Neural progenitor cell (in vitro differentiated cells): ENCODE data around the gene MGMT. TPM values are rescaled to one million over a fixed set of nuclear protein-coding genes. Genes with fewer than 3 reads are reported as not detected.

Experiments
- DNase-seq: peaks from one replicate; pipeline ENCODE4 v3.0.0-alpha.2; 2016; ENCODE audit warnings: low spot score
- H2AFZ ChIP-seq: fragments of 200-600 bp; sonication (generic); replicated peaks from 2 replicates; pipeline ENCODE4 v1.6.1; 2016; ENCODE audit warnings: antibody characterized with exemption
- H3F3A ChIP-seq: fragments of 200-600 bp; sonication (generic); 2 replicates; pipeline ENCODE4 v1.6.1; 2016; ENCODE audit warnings: antibody characterized with exemption, low read depth
- H3K27ac ChIP-seq: fragments of 200-600 bp; sonication (generic); 2 replicates; pipeline ENCODE4 v1.5.1; 2016; ENCODE audit warnings: mild to moderate bottlenecking
- H3K27me3 ChIP-seq: fragments of 200-600 bp; sonication (generic); 2 replicates; pipeline ENCODE4 v1.6.1; 2016; ENCODE audit warnings: mild to moderate bottlenecking, moderate library complexity
- H3K36me3 ChIP-seq: fragments of 200-600 bp; sonication (generic); 2 replicates; pipeline ENCODE4 v1.5.1; 2016
- H3K4me1 ChIP-seq: fragments of 200-600 bp; sonication (generic); 2 replicates; pipeline ENCODE4 v1.6.1; 2016; ENCODE audit warnings: mixed run types
- H3K4me2 ChIP-seq: fragments of 200-600 bp; sonication (generic); 2 replicates; pipeline ENCODE4 v1.6.1; 2016
- H3K4me3 ChIP-seq: fragments of 200-600 bp; sonication (generic); 2 replicates; pipeline ENCODE4 v1.5.1; 2016
- H3K79me2 ChIP-seq: fragments of 200-600 bp; sonication (generic); 2 replicates; pipeline ENCODE4 v1.6.1; 2016; ENCODE audit warnings: low read depth
- H3K9ac ChIP-seq: fragments of 200-600 bp; sonication (generic); 2 replicates; pipeline ENCODE4 v1.6.1; 2016
- H3K9me3 ChIP-seq: fragments of 200-600 bp; sonication (generic); 2 replicates; pipeline ENCODE4 v1.5.1; 2016; ENCODE audit warnings: low read depth
- H4K20me1 ChIP-seq: fragments of 200-600 bp; sonication (generic); 2 replicates; pipeline ENCODE4 v1.6.1; 2016; ENCODE audit warnings: low read depth
- H3K27ac Mint-ChIP-seq: 3 replicates; pipeline ENCODE4 v1.8.0; 2021; ENCODE audit warnings: mixed read lengths
- H3K27me3 Mint-ChIP-seq: 2 replicates; pipeline ENCODE4 v1.8.0; 2022; ENCODE audit warnings: low read depth, mild to moderate bottlenecking, inconsistent platforms, moderate library complexity, mixed read lengths; ENCODE audit not compliant: insufficient read depth
- H3K36me3 Mint-ChIP-seq: 3 replicates; pipeline ENCODE4 v1.8.0; 2021; ENCODE audit warnings: mixed read lengths
- H3K4me1 Mint-ChIP-seq: 3 replicates; pipeline ENCODE4 v1.8.0; 2021; ENCODE audit warnings: mixed read lengths
- H3K4me3 Mint-ChIP-seq: 3 replicates; pipeline ENCODE4 v1.8.0; 2021; ENCODE audit warnings: mild to moderate bottlenecking, moderate library complexity, mixed read lengths
- H3K9me3 Mint-ChIP-seq: 3 replicates; pipeline ENCODE4 v1.8.0; 2020; ENCODE audit warnings: mixed read lengths
- EZH2 ChIP-seq: fragments of 200-600 bp; sonication (generic); IDR thresholded peaks from 2 replicates; pipeline ENCODE4 v1.6.1; 2017; ENCODE audit warnings: antibody characterized with exemption, mild to moderate bottlenecking, moderate library complexity
- EZH2phosphoT487 ChIP-seq: fragments of 200-600 bp; sonication (generic); IDR thresholded peaks from 2 replicates; pipeline ENCODE4 v1.6.1; 2017; ENCODE audit warnings: antibody characterized with exemption
- total RNA-seq: library from RNA; depleted of rRNA; stranded (reverse); fragments of >200 nt; gene quantifications from 2 replicates; pipeline ENCODE4 v1.2.3, GENCODE V29; 2015; ENCODE audit warnings: low replicate concordance
- TF ChIP-seq, protein P1 (sequence below): fragments of 200-600 bp; sonication (generic); IDR thresholded peaks from 2 replicates; pipeline ENCODE4 v1.5.1; 2017; ENCODE audit warnings: antibody characterized with exemption, mild to moderate bottlenecking

The MGMT gene
- total RNA-seq, 1 donor from 2014 or later = 17.5 TPM

DNA sequence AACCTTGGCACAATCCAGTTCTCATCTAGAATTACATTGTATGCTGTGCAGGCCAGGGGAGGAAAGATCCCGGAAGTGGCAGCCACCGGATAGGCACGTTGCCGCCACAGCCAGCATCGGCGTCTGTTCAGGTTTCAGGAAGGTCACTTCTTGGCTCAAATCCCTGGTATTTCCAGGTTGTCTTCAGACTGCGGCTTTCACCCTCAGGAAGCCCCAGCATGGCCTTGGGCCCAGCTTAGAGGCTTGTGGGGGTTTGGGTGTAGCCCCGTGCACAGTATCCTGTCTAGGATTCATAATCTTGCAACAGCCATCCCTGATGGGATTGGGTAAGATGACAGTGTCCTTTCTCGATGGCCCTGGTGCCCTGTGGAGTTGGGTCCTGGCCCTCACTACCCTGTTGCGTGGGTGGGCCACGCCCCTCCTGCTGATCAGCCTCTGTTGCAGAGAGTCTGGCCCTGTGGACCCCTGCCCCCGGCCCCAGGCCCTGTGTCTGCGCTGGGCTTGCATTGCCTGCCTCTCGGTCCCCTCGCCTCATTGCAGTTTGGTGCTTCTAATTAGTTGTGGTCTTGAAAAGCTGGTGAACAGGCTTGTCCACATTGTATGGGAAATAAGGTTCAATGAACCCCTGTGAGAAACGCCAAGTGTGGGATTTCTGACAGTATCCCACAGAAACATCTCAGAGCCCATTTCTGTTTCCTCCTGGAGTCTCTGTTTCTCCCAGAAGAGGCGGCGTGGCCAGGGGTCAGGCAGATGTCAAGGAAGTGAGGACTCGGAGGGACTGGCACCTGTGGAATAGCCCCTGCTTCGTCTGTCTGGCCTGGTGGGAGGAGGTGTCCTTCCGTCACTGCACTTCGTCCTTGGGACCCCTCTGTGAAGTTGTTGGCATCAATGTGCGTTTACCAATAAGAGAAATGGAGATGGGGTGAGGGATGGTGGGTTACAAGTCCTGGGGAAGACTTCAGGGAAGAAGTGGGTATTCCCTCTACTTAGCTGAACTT is 77.5 kb downstream of the MGMT start:
- H3K36me3 Mint-ChIP-seq = no peaks in the 10 kb centered on the region
- Histone ChIP-seq H2AFZ (no peak overlapping the region), H3K4me1 (no peaks in the 10 kb centered on the region), H3K9me3 (no peaks in the 10 kb centered on the region), H3K9ac (no peak overlapping the region), H3K79me2 (no peaks in the 10 kb centered on the region), H3K4me3 (no peak overlapping the region), H3K36me3 (no peaks in the 10 kb centered on the region), H3F3A (no peaks in the 10 kb centered on the region), H3K4me2 (no peak overlapping the region), H4K20me1 (no peaks in the 10 kb centered on the region), H3K27ac (no peak overlapping the region), H3K27me3 (no peaks in the 10 kb centered on the region)
- H3K27ac Mint-ChIP-seq = no peak overlapping the region
- DNase-seq = no peak
- H3K4me1 Mint-ChIP-seq = peaks cover 5% of the 10 kb centered on the region
- H3K27me3 Mint-ChIP-seq = peaks cover 2% of the 10 kb centered on the region
- no peaks in the 10 kb centered on the region for H3K9me3 Mint-ChIP-seq
- TF ChIP-seq, protein P1, sequence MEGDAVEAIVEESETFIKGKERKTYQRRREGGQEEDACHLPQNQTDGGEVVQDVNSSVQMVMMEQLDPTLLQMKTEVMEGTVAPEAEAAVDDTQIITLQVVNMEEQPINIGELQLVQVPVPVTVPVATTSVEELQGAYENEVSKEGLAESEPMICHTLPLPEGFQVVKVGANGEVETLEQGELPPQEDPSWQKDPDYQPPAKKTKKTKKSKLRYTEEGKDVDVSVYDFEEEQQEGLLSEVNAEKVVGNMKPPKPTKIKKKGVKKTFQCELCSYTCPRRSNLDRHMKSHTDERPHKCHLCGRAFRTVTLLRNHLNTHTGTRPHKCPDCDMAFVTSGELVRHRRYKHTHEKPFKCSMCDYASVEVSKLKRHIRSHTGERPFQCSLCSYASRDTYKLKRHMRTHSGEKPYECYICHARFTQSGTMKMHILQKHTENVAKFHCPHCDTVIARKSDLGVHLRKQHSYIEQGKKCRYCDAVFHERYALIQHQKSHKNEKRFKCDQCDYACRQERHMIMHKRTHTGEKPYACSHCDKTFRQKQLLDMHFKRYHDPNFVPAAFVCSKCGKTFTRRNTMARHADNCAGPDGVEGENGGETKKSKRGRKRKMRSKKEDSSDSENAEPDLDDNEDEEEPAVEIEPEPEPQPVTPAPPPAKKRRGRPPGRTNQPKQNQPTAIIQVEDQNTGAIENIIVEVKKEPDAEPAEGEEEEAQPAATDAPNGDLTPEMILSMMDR = no peak
- TF ChIP-seq EZH2phosphoT487 = no peak
- H3K4me3 Mint-ChIP-seq = no peak overlapping the region

DNA sequence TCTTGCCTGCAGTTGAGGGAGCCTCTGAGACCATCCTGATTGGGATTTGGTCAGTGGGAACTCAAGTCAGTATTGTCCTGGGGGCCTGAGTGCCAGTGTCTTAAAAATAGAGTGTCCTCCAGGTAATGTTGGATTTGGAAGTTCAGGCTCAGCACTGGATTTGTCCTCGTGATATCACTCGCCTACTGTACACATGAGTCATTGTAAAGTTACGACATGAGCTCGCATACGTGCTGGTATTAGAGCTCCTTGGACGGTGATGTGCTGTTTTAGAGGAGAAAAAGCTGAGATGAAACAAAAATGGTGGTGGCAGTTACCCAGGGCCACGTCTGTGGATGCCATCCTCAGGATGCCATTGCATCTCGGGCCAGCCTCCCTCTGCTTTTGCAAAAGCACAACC is 78.2 kb downstream of the MGMT start:
- H3K4me3 Mint-ChIP-seq = no peak overlapping the region
- H3K9me3 Mint-ChIP-seq = no peaks in the 10 kb centered on the region
- Histone ChIP-seq H2AFZ (no peak overlapping the region), H3K27ac (no peak overlapping the region), H4K20me1 (no peaks in the 10 kb centered on the region), H3K4me2 (no peak overlapping the region), H3K4me1 (no peaks in the 10 kb centered on the region), H3K4me3 (no peak overlapping the region), H3K9ac (no peak overlapping the region), H3K36me3 (no peaks in the 10 kb centered on the region), H3K9me3 (no peaks in the 10 kb centered on the region), H3F3A (no peaks in the 10 kb centered on the region), H3K79me2 (no peaks in the 10 kb centered on the region), H3K27me3 (no peaks in the 10 kb centered on the region)
- no peak for DNase-seq
- H3K36me3 Mint-ChIP-seq = no peaks in the 10 kb centered on the region
- TF ChIP-seq, protein P1 = no peak
- H3K4me1 Mint-ChIP-seq = peaks cover 5% of the 10 kb centered on the region
- H3K27me3 Mint-ChIP-seq = peaks cover 3% of the 10 kb centered on the region
- no peak overlapping the region for H3K27ac Mint-ChIP-seq

DNA sequence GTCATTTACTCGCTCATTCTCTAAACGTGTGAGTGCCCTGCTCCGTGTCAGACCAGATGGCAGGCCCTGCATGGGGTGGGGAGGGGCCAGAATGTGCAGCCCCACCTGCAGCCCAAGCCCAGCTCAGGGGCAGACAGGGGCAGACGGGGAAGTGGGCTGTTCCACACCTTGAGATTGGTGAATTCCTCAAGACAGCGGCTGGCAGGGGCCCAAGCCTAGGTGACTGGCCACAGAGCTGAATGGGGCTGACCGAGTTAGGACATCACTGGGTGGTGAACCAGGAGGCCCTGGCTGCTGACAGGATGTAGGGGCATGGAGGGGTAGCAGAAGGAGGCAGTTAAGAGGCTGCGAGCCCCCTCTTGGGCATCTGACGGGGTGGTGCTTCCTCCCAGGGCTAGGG is 79.1 kb downstream of the MGMT start:
- no peak overlapping the region for H3K4me3 Mint-ChIP-seq
- no peaks in the 10 kb centered on the region for H3K9me3 Mint-ChIP-seq
- no peak overlapping the region for H3K9ac ChIP-seq
- no peak overlapping the region for H3K4me2 ChIP-seq
- H4K20me1 ChIP-seq = no peaks in the 10 kb centered on the region
- peaks cover 4% of the 10 kb centered on the region for H3K4me1 Mint-ChIP-seq
- H3K9me3 ChIP-seq = no peaks in the 10 kb centered on the region
- no peaks in the 10 kb centered on the region for H3K36me3 ChIP-seq
- H3K79me2 ChIP-seq = no peaks in the 10 kb centered on the region
- TF ChIP-seq, protein P1 = no peak
- TF ChIP-seq EZH2 = no peak
- no peak for TF ChIP-seq EZH2phosphoT487
- no peak overlapping the region for H2AFZ ChIP-seq
- H3F3A ChIP-seq = no peaks in the 10 kb centered on the region
- DNase-seq = no peak
- H3K27me3 Mint-ChIP-seq = peaks cover 3% of the 10 kb centered on the region
- H3K4me1 ChIP-seq = no peaks in the 10 kb centered on the region
- H3K27ac Mint-ChIP-seq = no peak overlapping the region
- no peaks in the 10 kb centered on the region for H3K27me3 ChIP-seq
- no peak overlapping the region for H3K4me3 ChIP-seq
- H3K27ac ChIP-seq = no peak overlapping the region
- H3K36me3 Mint-ChIP-seq = peaks cover under 1% of the 10 kb centered on the region
